HG03103 (cell line): ENCODE measurements around the gene APOBEC2.

Experiments used
- ATAC-seq: cut with Tn5 transposase; IDR thresholded peaks from one replicate; pipeline ENCODE4 v1.9.1; 2021; ENCODE audit warnings: low read depth; ENCODE audit not compliant: unreplicated experiment

The APOBEC2 gene

DNA sequence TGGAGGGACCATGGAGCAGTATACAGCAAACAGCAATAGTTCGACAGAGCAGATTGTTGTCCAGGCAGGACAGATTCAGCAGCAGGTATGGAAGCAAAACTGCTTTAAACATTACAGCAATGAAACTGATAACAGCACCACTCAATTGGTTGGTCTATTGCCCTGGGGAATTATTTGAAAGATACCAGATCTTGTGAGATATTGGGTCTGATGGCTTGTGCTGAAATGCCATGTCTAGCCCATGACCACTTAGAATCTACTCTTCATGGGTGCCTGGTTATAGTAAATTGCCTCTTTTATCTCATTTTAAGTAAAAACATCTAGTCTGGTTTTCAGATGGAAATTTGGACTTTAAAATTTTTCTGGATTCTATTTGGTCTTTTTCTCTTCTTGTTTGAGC lies 26.1 kb downstream of the APOBEC2 start:
- no peak for ATAC-seq

DNA sequence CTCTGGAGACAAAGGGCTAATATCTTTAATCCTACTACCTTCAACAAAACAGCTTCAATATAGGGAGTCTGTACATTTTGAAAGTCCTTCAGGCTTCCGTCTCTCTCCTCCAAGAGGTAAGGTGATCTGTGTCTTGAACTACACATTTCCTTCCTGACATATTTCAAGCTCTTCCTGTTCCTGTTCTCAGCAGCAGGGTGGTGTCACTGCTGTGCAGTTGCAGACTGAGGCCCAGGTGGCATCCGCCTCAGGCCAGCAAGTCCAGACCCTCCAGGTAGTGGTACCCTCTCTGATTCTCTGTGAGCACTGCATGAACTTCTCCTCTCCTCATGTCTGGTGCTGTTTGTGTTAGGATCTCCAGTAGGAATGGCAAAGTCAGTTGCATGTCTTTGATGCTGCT lies 27.6 kb downstream of the APOBEC2 start:
- no peak for ATAC-seq

DNA sequence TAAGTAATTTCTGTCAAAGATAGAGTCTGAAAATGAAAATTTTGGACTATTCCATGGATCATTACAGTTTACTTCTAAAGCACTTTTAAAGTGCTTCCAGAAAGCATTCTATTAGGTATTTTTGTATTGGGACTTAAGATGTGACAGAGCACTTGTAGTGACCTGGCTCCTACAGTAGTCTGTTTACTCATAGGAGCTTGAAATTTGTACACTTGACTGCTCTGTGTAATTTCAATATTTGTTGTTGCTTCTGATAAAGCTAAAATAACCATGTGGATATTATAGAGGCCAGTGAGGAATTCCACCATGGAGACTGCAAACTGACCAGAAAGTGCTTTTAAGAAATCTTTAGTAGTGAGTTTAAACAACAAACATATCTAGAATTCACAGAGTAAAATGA lies 30.1 kb downstream of the APOBEC2 start:
- ATAC-seq: no peak

DNA sequence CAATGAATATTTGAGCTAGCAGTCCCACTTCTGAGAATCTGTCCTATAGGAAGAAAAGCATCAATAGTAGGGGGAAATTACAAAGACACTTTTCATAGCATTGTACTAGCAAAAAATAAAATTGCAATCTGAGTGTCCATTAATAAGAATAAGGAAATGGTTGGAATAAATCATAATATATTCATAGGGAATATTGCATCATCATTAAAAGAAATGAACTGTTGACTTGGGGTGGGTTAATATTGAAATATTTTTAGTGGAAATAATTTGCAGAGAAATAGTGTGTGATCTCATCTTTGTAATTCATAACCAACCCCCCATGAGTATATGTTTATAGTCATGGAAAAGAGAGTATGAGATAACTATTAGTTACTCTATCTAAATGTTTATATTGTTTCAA lies 32.2 kb downstream of the APOBEC2 start:
- ATAC-seq: no peak

DNA sequence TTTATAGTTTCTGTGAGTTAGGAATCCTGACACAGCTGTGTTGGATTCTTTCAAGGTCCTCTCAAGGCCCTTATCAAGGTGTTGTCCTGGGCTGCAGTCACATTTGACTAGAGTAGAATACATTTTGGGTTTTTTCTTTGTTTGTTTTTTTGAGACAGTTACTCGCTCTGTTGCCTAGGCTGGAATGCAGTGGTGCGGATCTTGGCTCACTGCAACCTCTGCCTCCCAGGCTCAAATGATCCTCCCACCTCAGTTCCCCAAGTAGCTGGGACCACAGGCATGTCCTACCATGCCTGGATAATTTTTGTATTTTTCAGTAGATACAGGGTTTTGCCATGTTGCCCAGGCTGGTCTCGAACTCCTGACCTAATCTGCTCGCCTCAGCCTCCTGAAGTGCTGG lies 35.4 kb downstream of the APOBEC2 start:
- ATAC-seq: no peak

DNA sequence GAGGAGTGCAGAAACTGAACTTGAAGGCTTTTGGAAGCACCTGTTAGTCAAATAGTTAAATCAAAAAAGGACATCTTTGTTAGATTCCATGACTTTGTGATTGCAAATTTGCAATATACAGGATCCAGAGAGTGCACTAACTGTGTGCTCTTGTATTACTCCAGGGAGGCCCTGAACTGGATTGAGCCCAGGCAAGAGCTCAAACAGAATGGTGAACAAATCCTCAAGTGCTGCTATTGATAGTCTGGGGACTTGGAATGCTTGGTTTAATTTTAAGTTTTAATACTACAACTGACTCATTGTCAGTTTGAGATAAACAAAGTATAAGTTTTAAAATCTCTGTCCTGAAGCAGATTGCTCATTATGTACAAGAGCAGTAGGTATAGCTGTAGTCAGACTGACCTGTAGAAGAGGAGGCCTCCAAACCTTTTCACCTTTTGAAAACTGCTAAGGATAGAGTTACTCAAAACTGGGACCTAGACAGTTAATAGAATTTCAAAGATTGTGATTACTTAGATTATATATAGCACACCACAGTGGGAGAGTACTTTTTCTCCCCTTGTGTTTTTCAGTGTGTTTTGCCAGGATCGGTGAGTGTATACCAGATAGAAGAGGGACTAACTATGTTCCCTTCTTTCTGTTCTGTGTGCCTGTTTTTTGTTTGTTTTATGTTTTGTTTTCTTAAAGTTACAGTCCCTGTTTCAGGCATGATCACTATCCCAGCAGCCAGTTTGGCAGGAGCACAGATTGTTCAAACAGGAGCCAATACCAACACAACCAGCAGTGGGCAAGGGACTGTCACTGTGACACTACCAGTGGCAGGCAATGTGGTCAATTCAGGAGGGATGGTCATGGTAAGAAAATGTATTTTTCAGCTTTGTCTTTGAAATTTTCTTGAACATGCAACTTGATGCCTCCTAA lies 38.1 kb downstream of the APOBEC2 start:
- no peak for ATAC-seq

DNA sequence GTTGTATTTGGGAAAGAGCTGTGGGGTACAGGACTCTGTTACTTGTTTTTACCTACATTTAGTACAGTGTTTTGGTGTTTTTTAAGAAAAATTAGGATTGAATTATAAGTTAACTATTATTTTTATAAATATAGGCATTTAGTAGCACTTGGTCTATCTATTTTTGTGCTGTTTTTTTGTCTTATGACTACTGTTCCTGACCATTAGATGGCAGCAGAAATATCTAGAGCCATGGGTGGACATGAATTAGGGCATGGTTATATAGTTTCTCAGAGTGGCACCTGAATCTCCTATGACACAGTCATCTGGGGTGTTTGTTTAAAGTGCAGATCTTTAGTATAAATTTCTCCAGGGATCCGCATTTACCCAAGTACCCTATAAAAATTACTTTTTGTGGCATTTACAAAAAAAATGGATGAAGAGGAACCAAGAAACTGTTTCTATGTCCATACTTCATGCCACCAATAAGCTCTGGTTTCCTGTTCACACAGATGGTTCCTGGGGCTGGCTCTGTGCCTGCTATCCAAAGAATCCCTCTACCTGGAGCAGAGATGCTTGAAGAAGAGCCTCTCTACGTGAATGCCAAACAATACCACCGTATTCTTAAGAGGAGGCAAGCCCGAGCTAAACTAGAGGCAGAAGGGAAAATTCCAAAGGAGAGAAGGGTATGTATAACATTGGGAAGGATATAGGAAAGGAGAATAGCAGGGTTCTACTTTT lies 39.6 kb downstream of the APOBEC2 start:
- no peak for ATAC-seq

DNA sequence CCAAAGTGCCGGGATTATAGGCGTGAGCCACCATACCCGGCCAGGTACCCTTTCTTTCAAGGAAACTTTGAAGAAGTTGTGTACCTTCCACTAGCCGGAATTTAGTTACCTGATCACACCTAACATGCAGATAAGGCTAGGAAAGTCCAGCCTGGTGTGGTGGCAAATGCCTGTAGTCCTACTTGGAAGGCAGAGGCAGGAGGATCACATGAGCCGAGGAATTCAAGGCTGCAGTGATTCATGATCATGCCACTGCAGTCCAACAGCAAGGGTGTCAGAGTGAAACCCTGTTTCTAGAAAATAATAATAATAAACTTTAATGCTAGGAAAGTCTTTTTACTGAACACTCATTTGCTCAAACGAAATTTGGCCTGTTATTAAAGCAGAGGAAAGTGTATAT lies 40.7 kb downstream of the APOBEC2 start:
- ATAC-seq: no peak

DNA sequence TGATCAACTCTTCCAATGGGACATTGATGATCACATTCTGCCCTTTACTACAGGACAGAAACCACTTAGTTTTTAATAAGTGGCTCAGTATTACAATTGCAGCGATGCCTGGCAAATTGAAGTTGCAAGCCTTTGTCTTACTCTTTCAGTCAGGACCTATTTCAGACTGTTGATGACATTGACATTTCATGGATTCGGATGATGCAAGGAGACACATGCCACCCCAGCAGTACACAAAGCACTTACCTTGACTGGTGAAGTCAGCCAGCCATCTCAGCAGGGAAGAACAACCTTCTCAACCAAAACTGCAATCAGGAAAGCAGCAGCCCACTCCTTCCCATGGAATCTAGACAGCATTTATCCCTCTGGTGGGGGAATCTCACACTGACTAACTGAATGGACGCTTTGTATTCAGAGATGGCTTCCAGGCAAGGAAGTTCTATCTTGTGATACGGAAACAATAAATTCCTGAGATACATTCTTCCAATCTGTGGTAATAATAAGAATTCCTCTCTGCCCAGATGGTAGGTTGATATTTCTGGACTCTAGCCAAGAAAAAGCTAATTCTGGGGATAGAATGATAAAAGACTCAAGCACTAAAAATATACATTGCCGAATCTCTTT lies 44.6 kb downstream of the APOBEC2 start:
- no peak for ATAC-seq

DNA sequence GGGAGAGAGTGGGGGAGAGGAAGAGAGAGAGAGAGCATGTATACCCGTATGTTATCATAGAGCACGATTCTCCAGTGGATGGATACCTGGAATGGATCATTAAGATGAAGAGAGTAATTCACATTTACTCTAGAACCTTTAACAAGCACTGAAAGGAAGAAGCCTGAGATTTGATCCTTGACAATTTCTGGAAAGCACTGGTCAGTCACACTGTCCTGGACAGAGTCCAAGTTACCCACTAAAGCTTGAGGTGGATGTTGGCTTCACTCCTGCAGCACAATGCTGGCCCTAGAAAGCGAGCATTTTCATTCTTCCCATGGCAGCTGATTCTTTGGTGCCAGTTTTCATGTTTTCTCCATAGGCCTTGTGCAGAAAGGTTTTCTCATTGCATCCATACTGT lies 45.4 kb downstream of the APOBEC2 start:
- ATAC-seq: no peak

DNA sequence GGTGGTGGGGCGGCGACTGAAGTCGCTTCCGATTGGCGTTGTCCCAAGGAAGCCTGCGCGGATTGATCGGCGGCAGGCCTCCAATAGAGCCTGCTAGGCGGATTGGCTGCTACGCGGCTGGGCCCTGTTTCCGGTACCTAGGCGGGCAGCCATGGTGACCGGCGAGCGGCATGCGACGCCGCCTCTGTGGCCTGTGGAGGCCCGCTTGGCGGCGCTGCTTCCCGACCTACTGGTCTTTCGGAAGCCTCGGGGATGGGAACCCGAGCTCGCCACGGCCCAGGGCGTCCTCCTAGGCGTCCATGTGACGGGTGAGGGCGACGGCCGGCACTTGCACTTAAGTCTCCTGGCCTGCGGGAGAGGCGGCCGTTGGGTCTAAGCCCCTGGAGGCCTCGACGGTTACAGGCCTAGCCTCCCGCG lies 47.9 kb downstream of the APOBEC2 start:
- no peak for ATAC-seq

DNA sequence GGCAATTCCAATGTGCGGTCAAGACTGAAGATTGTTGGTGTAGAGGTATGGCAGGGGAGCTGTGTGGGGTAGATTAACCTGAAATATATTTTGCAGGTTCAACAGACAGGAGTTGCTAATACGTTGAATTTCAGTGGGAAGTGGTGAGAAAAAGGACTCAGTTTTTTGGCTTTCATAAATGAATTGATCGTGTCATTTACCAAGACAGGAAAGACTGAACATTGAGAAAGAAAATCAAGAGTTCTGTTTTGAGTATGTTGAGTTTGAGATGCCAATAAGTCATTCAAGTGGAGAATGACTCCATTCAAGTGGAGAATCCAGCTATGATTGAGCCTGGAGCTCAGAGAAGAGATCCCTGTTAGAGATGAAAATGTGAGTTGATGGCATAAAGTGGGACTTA lies 50.8 kb downstream of the APOBEC2 start:
- ATAC-seq: no peak

DNA sequence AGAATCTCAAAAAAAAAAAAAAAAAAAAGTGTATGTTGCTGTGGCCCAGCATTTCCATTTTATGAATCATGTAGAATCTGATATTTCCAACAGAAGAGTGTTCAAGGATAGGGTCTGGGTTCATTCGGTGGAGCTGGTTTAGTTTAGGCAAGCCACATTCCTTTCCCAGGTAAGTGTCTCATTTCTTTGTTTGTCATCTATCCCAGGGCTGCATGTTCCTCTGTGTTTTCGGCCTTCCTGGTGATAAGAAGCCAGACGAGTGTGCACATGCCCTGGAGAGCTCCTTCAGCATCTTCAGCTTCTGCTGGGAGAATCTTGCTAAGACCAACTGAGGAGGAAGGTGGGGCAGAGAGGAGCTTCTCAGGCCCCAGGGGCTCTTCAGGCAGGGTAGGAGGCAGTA lies 58.0 kb downstream of the APOBEC2 start:
- no peak for ATAC-seq
